Astrocyte of the cerebellum (primary cell): ENCODE data around the gene NLRC5.
A peak's percentile ranks its signal among the peaks of the same experiment; 100 is the strongest.

Experiments
- DNase-seq: peaks from one replicate; pipeline ENCODE4 v3.0.0-alpha.2; 2011; ENCODE audit warnings: low read depth
- H3K4me3 ChIP-seq: 2 replicates; pipeline ENCODE4 v1.5.1; 2011; ENCODE audit warnings: mild to moderate bottlenecking, low read depth, low read length, moderate library complexity
- in situ Hi-C: cut with HindIII; loops from 2 replicates; pipeline ENCODE4 v1.10.0; 2017; ENCODE audit warnings: low sequenced_read_pairs
- TF ChIP-seq, protein P1 (sequence below): IDR thresholded peaks from 2 replicates; pipeline ENCODE4 v1.5.1; 2012; ENCODE audit warnings: low read length, low read depth, moderate library complexity, mild to moderate bottlenecking; ENCODE audit errors: missing control alignments

Gene NLRC5

DNA sequence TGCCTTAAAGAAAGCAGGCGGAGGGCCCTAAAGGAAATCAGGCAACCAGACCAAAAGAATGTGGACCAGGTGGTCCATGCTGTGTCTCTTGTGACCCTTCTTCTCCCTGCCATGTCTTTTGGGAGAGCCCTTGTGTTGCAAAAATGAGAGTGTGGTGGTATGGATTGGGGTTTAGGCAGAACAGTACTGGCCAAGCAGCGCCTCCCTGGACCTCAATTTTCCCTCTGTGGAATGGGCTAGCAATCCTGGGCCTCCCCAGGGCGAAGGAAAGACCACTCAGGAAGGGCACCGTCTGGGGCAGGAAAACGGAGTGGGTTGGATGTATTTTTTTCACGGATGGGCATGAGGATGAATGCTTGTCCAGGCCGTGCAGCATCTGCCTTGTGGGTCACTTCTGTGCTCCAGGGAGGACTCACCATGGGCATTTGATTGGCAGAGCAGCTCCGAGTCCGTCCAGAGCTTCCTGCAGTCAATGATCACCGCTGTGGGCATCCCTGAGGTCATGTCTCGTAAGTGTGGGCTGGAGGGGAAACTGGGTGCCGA lies 7.6 kb upstream of the NLRC5 start:
- DNase-seq = no peak
- in situ Hi-C loops = no loop called here
- no peak overlapping the region for H3K4me3 ChIP-seq
- TF ChIP-seq, protein P1, sequence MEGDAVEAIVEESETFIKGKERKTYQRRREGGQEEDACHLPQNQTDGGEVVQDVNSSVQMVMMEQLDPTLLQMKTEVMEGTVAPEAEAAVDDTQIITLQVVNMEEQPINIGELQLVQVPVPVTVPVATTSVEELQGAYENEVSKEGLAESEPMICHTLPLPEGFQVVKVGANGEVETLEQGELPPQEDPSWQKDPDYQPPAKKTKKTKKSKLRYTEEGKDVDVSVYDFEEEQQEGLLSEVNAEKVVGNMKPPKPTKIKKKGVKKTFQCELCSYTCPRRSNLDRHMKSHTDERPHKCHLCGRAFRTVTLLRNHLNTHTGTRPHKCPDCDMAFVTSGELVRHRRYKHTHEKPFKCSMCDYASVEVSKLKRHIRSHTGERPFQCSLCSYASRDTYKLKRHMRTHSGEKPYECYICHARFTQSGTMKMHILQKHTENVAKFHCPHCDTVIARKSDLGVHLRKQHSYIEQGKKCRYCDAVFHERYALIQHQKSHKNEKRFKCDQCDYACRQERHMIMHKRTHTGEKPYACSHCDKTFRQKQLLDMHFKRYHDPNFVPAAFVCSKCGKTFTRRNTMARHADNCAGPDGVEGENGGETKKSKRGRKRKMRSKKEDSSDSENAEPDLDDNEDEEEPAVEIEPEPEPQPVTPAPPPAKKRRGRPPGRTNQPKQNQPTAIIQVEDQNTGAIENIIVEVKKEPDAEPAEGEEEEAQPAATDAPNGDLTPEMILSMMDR = no peak

DNA sequence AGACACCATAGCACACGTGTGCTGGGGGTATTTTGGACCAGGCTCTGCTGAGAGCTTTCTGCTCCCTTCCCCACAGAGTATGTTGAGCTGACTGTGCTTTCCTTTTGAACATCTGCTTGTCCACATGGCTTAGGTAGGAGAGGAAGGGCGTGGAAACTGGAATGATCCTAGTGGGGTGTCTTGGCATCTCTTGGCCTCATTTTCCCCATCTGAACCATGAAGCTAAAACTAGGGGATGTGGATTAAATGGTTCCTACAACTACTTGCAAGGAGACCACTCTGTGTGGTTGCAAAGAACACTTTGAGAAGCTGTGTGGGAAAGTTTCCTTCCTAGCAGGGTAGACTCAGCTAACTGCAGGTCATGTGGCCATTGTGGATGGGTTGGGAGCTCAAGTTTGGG lies 6.7 kb upstream of the NLRC5 start:
- in situ Hi-C loops = no loop called here
- no peak for DNase-seq
- H3K4me3 ChIP-seq = no peak overlapping the region
- TF ChIP-seq, protein P1 = no peak

DNA sequence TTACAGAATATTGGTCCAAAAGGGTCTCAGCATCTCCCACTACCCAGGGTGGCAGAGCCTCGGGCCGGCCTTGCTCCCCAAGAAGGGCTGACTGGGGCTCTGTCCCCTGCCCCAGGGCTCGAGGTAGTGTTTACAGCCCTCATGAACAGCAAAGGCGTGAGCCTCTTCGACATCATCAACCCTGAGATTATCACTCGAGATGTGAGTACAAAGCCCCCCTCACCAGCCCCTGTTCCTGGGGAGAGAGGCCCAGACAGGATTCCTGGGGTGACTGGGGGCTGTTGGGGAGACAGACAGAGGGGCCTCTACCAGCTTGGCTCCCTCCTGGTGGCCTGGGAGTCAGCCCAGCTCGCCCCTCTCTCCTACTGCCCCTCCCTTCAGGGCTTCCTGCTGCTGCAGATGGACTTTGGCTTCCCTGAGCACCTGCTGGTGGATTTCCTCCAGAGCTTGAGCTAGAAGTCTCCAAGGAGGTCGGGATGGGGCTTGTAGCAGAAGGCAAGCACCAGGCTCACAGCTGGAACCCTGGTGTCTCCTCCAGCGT lies 6.1 kb upstream of the NLRC5 start:
- no peak for DNase-seq

DNA sequence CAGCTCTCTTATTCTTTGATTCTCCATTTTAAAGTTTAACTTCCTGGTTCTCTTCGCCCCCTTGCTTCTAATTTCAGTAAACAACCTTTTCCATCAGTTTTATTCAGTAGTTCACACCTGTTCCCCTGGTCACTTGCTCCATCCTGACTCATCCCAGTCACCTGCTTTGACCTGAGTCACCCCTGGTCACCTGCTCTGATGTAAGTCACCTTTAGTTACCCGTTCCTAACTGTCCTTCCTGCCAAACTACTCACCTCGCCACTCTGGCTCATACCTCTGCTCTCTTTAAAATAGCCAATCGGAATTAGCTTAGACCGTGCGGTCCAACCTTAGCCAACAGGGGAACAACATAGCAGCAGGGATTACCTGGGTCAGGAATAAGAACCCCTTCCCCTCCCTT lies 4.7 kb upstream of the NLRC5 start:
- in situ Hi-C loops = no loop called here
- TF ChIP-seq, protein P1 = no peak
- no peak overlapping the region for H3K4me3 ChIP-seq
- no peak for DNase-seq

More for the DNA sequence above, 6.1 kb upstream of the NLRC5 start:
- H3K4me3 ChIP-seq = no peak overlapping the region
- TF ChIP-seq, protein P1 = no peak
- in situ Hi-C loops = no loop called here

DNA sequence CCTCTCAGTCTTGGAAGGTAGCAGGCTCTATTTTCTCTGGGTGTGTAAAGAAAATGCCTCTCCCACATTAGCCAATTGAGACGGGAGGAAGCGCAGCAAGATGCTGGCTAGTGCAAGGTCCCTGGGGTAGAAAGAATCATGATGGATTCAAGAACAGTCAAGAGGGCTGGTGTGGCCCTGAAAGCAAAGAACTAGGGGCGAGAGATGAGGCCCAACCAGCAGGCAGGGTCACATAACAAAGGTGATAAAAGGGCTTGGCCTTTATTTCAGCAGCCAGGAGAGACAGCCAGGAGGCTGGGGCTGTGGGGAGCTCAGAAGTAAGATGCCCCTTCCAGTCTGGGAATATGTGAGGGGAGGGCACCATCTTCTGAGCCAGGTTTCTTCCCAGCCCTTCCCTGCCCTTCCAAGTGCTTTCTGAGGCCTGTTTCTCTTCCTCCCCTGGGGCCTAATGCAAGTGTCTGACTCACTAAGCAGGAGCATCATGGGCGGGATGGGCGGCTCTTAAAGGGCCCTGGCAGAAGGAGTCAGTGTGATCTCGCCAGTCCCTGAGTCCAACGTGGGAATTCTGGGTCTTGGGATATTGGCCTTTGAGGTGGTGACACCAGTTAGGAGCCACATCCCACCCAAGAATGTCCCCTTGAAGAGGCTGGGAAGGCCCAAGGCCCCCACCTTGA lies 3.9 kb upstream of the NLRC5 start:
- in situ Hi-C loops = no loop called here
- no peak overlapping the region for H3K4me3 ChIP-seq
- DNase-seq = peak; percentile 35
- TF ChIP-seq, protein P1 = no peak

DNA sequence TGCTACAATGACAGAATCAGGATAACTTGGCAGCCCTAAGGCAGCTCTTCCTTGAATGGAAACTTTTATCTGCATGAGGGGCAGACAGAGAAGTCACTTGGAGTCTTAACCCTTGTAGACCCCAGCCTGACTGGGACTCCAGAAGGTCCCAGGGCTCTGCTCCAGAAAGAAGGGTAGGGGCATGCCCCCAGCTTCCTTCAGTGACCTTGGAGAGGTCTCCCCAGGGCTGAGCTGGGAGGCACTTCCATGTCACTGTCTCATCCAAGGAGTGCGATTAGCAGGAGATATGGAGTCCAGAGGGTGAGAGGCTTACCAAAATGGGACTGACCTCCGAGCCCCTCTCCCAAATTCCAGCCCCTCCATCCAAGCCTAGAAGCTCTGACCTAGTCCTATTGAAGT lies 3.4 kb upstream of the NLRC5 start:
- DNase-seq = no peak
- TF ChIP-seq, protein P1 = no peak
- in situ Hi-C loops = no loop called here
- H3K4me3 ChIP-seq = no peak overlapping the region
